Measurements from ENCODE around the gene PNP. TPM values are rescaled to one million over a fixed set of nuclear protein-coding genes. Genes with fewer than 3 reads are reported as not detected.
A peak's percentile ranks its signal among the peaks of the same experiment; 100 is the strongest.

The PNP gene
- total and polyA plus RNA-seq, 2 donors (not counting 1 experiment from before 2014, with no cell fraction given): 42.0 to 119 TPM

DNA sequence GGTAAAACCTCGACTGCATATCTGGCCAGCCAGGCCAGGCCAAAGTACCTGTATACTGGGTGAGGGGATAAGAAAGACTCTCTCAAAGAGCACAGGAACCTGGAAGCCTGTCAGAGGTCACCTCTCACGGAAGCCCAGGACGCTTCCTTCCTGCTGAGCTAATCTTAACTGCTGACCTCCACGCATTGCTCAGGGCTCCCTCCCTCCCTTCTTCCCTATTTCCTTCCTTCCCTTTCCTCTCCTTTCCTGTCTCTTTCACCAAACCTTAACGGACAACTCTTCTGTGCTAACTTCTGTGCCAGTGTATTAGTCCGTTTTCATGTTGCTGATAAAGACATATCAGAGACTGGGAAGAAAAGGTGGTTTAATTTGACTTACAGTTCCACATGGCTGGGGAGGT is 21.4 kb downstream of the PNP start:
- H3K9me3 Mint-ChIP-seq (ENCODE audit: insufficient read depth): no peaks in the 10 kb centered on the region
- H3K27ac Mint-ChIP-seq: peak overlapping the region; percentile 95
- H3K4me3 Mint-ChIP-seq: peak overlapping the region; percentile 85
- CTCF ChIA-PET: interaction anchor here (1.1 to 2.5 kb wide), 2 partner anchors 37 to 40 kb away, joined by 3 to 12 read pairs; no protein-coding TSS in a partner anchor
- WGBS (ENCODE audit: insufficient coverage): 67% methylated on average over 5 of the region's 6 CpGs
- peak overlapping the region; percentile 67 for H3K4me2 ChIP-seq (replicated peaks; ENCODE audit: low read depth, low read length, poor library complexity, severe bottlenecking)
- no peaks in the 10 kb centered on the region for H3K36me3 ChIP-seq (replicated peaks in 1 of 2; ENCODE audit: control extremely low read depth in 1 of 2, control insufficient read depth in 1 of 2, extremely low read depth in 1 of 2, insufficient read depth in 2 of 2, low read length in 1 of 2)
- H3K79me2 ChIP-seq (ENCODE audit: control insufficient read depth, insufficient read depth, low read length): no peaks in the 10 kb centered on the region
- no peaks in the 10 kb centered on the region for H4K20me1 ChIP-seq (ENCODE audit: control insufficient read depth, insufficient read depth, low read length, poor library complexity, severe bottlenecking)
- intact Hi-C loops (cut with micrococcal nuclease): loop anchor here (5.0 kb wide), 1 partner anchor 42 kb away; no protein-coding TSS in a partner anchor
- no peak for DNase-seq
- peaks cover 73% of the 10 kb centered on the region for H3K4me1 Mint-ChIP-seq
- peak overlapping the region; percentile 44 to 72 for H3K27ac ChIP-seq (ENCODE audit: low read length in 2 of 2)
- no peaks in the 10 kb centered on the region for H3K27me3 ChIP-seq (replicated peaks in 1 of 4; ENCODE audit: control extremely low read depth in 1 of 4, control insufficient read depth in 3 of 4, insufficient read depth in 4 of 4, low read length in 3 of 4)
- H3K9me3 ChIP-seq (ENCODE audit: control extremely low read depth in 1 of 3, control insufficient read depth in 2 of 3, insufficient read depth in 1 of 3, low read length in 2 of 3): no peaks in the 10 kb centered on the region
- H3K4me1 ChIP-seq (ENCODE audit: control insufficient read depth in 2 of 2, insufficient read depth in 2 of 2, low read length in 2 of 2): peaks cover 73 to 81% of the 10 kb centered on the region in 2 donors
- H3K4me3 ChIP-seq (ENCODE audit: control extremely low read depth in 1 of 5, extremely low read depth in 1 of 5, insufficient read depth in 1 of 5, low read depth in 2 of 5, low read length in 4 of 5): peak overlapping the region in 1 of 5 experiments; percentile 8
- POLR2A ChIA-PET: interaction anchor here (0.6 to 0.9 kb wide), 3 partner anchors 35 to 77 kb away, joined by 3 to 6 read pairs (median 3); partner anchors contain the start of gene TEP1
- no peaks in the 10 kb centered on the region for H3K27me3 Mint-ChIP-seq
- H3K9ac ChIP-seq (ENCODE audit: low read length): peak overlapping the region; percentile 59
- TF ChIP-seq EZH2 (IDR thresholded peaks at IDR 0.05; ENCODE audit: borderline replicate concordance, insufficient read depth, low read depth, low read length, poor library complexity, severe bottlenecking): no peak
- TF ChIP-seq, protein P1, sequence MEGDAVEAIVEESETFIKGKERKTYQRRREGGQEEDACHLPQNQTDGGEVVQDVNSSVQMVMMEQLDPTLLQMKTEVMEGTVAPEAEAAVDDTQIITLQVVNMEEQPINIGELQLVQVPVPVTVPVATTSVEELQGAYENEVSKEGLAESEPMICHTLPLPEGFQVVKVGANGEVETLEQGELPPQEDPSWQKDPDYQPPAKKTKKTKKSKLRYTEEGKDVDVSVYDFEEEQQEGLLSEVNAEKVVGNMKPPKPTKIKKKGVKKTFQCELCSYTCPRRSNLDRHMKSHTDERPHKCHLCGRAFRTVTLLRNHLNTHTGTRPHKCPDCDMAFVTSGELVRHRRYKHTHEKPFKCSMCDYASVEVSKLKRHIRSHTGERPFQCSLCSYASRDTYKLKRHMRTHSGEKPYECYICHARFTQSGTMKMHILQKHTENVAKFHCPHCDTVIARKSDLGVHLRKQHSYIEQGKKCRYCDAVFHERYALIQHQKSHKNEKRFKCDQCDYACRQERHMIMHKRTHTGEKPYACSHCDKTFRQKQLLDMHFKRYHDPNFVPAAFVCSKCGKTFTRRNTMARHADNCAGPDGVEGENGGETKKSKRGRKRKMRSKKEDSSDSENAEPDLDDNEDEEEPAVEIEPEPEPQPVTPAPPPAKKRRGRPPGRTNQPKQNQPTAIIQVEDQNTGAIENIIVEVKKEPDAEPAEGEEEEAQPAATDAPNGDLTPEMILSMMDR (IDR thresholded peaks at IDR 0.05): no peak
- ATAC-seq (ENCODE audit: low read depth): no peak
- H2AFZ ChIP-seq (ENCODE audit: insufficient read depth, low read depth, low read length, poor library complexity, severe bottlenecking): peak overlapping the region; percentile 47

DNA sequence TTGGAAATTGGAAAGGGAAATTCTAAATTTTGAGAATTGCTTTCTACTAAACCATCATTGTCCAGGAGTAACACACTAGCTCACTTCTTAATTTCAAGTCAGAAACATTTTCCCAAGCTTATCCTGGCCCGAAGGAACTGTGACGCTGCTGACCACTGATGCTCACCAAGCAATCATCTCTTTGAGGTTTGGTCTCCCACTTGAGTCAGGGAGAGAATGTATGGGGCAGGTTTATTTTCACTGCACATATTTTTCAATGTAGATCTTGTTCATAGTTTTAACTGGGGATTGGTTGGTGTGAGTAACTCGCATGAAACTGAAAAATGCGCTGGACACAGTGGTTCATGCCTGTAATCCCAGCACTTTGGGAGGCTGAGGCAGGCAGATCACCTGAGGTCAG is 23.3 kb downstream of the PNP start:
- Histone ChIP-seq H2AFZ (ENCODE audit: insufficient read depth, low read depth, low read length, poor library complexity, severe bottlenecking) (no peak overlapping the region), H3K27ac (ENCODE audit: low read length in 2 of 2) (no peak overlapping the region), H3K4me1 (ENCODE audit: control insufficient read depth in 2 of 2, insufficient read depth in 2 of 2, low read length in 2 of 2) (peaks cover 64 to 71% of the 10 kb centered on the region in 2 donors), H3K4me2 (replicated peaks; ENCODE audit: low read depth, low read length, poor library complexity, severe bottlenecking) (peak overlapping the region; percentile 20), H3K27me3 (replicated peaks in 1 of 4; ENCODE audit: control extremely low read depth in 1 of 4, control insufficient read depth in 3 of 4, insufficient read depth in 4 of 4, low read length in 3 of 4) (no peaks in the 10 kb centered on the region), H3K36me3 (replicated peaks in 1 of 2; ENCODE audit: control extremely low read depth in 1 of 2, control insufficient read depth in 1 of 2, extremely low read depth in 1 of 2, insufficient read depth in 2 of 2, low read length in 1 of 2) (no peaks in the 10 kb centered on the region), H3K9me3 (ENCODE audit: control extremely low read depth in 1 of 3, control insufficient read depth in 2 of 3, insufficient read depth in 1 of 3, low read length in 2 of 3) (no peaks in the 10 kb centered on the region), H3K9ac (ENCODE audit: low read length) (no peak overlapping the region), H3K79me2 (ENCODE audit: control insufficient read depth, insufficient read depth, low read length) (no peaks in the 10 kb centered on the region), H4K20me1 (ENCODE audit: control insufficient read depth, insufficient read depth, low read length, poor library complexity, severe bottlenecking) (no peaks in the 10 kb centered on the region), H3K4me3 (ENCODE audit: control extremely low read depth in 1 of 5, extremely low read depth in 1 of 5, insufficient read depth in 1 of 5, low read depth in 2 of 5, low read length in 4 of 5) (no peak overlapping the region)
- 94% methylated on average over 2 of the region's 4 CpGs for WGBS (ENCODE audit: insufficient coverage)
- peaks cover 70% of the 10 kb centered on the region for H3K4me1 Mint-ChIP-seq
- POLR2A ChIA-PET: no interaction called here
- no peaks in the 10 kb centered on the region for H3K9me3 Mint-ChIP-seq (ENCODE audit: insufficient read depth)
- TF ChIP-seq, protein P1 (IDR thresholded peaks at IDR 0.05): no peak
- H3K27ac Mint-ChIP-seq: peak overlapping the region; percentile 47
- intact Hi-C loops (cut with micrococcal nuclease): loop anchor here (5.0 kb wide), 1 partner anchor 40 kb away; no protein-coding TSS in a partner anchor
- CTCF ChIA-PET: interaction anchor here (1.4 to 1.5 kb wide), 2 partner anchors 77 to 199 kb away, joined by 3 to 6 read pairs; no protein-coding TSS in a partner anchor
- DNase-seq (no peak), ATAC-seq (ENCODE audit: low read depth) (no peak)
- no peaks in the 10 kb centered on the region for H3K27me3 Mint-ChIP-seq
- H3K4me3 Mint-ChIP-seq: no peak overlapping the region

Data from B cell (primary cell).